GM19238 (cell line): Measurements from ENCODE around the gene TOR1B.
"Not testable (repeated sequence)": the region's sequence is repeated elsewhere in the genome, so short reads cannot be mapped to it uniquely, and the experiment has no call there.

Source experiments
- DNase-seq: peaks from one replicate; pipeline ENCODE4 v3.0.0; 2011; ENCODE audit warnings: low spot score; ENCODE audit not compliant: insufficient read length

Gene TOR1B, protein sequence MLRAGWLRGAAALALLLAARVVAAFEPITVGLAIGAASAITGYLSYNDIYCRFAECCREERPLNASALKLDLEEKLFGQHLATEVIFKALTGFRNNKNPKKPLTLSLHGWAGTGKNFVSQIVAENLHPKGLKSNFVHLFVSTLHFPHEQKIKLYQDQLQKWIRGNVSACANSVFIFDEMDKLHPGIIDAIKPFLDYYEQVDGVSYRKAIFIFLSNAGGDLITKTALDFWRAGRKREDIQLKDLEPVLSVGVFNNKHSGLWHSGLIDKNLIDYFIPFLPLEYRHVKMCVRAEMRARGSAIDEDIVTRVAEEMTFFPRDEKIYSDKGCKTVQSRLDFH

GRCh38 chr9:129802833-129803675 is at the start of gene TOR1B:
TSS of gene TOR1B (plus strand) at chr9:129803184. CDS start at chr9:129803213, 29 bp downstream.
- DNase-seq = peak; percentile 75

DNA sequence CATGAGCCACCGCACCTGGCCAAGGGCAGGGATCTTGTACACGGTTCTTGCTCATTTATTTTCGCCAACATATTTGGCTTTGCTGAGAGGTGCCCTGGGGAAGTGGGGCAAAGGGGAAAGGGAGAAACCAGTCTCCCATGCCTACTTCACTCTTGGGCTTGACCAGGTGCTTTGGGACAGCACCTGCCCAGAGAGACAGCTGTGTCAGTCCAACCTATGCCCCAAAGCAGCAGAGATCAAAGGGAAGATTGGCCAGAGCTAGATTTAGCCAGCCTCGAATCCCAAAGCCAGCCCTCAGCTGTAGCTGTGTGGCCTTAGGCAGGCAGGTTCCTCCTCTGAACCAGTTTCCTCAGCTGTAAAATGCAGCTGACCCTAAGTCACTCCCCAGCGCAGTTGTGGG is 47.8 kb upstream of the TOR1B start:
- DNase-seq = no peak

DNA sequence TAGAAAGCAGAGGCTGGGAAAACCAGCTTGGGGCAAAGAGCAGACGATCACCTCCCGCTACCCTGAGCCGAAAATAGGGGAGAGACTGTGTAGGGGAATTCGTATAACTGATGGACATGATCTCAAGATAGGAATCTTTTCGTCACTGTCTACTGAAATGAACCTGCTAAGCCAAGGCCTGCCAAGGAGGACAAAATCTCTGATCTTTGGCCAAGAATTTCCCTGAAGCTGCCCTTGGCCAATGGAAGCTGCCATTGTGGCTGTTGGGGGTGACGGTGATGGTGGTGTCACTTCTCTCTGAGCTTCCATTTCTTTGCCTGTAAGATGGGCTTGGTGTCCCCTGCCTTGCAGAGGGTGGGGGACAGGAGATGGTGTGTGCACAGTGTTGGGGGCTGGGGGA is 46.8 kb upstream of the TOR1B start:
- no peak for DNase-seq

- no peak for DNase-seq
Measured at GRCh38 chr9:129757045-129757444, 45.9 kb upstream of the TOR1B start.

DNA sequence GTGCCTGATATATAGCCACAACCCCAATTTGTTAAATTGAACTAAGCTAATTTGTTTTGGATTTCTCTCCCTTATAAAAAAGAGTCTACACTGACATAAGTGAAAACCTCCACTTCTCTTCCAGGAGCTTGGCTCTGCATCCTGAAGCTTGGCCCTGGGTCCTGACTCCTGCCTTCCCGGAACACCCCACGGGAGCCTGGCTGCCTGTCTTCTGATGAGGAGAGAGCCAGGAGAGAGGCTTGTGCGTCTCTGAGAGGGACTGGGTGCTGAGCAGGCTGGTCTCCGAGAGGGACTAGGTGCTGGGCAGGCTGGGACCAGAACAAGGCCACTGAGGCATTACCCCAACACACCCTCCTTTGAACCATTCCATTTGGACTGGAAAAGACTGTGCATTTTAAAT is 43.7 kb upstream of the TOR1B start:
- no peak for DNase-seq

- DNase-seq = no peak
Measured at GRCh38 chr9:129759804-129760502, 43.0 kb upstream of the TOR1B start.

GRCh38 chr9:129760784-129761183 is 42.2 kb upstream of the TOR1B start:
- DNase-seq = not testable (repeated sequence)

DNA sequence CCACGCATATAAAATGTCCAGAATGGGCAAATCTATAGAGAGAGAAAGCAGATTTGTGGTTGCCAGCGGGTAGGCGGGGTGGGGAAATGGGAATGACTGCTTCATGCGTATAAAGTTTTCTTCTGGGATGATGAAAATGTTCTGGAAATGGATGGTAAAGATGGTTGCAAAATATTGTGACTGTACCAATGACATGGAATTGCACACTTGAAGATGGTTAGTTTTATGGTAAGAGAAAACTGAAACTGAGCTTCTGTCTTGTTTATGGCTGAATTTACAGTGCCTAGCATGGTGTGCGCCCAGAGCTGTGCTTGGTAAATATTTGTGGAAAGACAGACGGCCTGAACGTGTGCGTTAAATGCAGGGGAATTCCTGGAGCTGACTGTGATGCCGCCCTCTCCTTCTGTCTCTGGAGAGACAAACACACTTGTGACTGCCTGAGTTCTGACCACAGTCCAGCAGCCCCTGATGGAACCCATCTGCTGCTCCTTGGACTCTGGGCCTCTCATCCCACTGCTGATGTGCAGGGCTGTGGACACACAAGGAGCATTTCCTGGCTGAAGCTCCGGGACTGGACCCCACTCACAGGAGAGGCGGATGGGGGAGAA is 41.6 kb upstream of the TOR1B start:
- DNase-seq = no peak

GRCh38 chr9:129761901-129762369 is 41.0 kb upstream of the TOR1B start:
- DNase-seq = no peak

DNA sequence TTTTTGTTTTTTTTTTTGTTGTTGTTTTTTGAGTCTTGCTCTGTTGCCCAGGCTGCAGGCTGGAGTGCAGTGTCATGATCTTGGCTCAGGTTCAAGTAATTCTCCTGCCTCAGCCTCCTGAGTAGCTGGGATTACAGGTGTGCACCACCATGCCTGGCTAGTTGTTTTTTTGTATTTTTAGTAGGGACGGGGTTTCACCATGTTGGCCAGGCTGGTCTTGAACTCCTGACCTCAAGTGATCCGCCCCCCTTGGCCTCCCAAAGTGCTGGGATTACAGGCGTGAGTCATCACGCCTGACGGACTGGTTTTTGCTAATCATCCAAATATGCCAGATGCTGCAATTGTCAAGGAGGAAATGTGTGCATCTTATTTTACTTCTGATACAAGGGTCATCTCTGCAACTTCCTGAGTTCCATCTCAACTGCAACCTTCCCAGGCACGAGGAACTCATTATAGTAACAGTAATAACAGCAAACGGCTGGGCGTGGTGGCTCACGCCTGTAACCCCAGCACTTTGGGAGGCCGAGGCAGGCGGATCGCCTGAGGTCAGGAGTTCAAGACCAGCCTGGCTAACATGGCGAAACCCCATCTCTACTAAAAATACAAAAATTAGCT is 40.5 kb upstream of the TOR1B start:
- not testable (repeated sequence) for DNase-seq

GRCh38 chr9:129762985-129763926 is 39.7 kb upstream of the TOR1B start:
- DNase-seq = no peak

DNA sequence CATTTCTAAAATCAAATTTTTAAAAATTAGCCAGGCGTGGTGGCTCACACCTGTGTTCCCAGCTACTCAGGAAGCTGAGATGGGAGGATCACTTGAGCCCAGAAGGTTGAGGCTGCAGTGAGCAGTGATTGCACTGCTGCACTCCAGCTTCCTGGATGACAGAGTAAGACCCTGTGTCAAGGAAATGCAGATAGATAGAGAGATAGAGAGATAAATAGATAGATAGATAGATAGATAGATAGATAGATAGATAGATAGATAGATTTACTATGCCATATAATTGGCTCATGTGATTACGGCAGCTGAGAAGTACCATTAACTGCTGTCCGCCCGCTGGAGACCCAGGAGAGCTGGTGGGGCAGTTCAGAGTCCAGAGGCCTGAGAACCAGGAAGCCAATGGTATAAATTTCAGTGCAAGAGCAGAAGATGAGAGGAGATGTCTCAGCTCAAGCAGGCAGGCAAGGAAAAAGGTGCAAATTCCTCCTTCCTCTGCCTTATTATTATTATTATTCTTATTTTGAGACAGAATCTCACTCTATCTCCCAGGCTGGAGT is 37.1 kb upstream of the TOR1B start:
- DNase-seq = no peak

DNA sequence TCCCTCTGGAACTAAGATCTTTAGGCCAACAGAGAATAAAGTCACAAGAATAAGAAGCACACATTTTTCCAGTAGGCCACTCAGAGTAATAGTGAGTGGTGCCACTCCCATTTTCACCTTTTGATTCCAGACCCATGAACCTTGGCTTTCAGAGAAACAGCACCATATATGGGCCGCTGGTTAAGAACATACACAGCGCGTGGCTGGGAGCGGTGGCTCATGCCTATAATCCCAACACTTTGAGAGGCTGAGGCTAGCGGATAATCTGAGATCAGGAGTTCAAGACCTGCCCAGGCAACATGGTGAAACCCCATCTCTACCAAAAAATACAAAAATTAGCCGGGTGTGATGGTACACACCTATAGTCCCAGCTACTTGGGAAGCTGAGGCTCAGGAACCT is 34.5 kb upstream of the TOR1B start:
- no peak for DNase-seq

GRCh38 chr9:129769669-129770068 is 33.3 kb upstream of the TOR1B start:
- DNase-seq = no peak

DNA sequence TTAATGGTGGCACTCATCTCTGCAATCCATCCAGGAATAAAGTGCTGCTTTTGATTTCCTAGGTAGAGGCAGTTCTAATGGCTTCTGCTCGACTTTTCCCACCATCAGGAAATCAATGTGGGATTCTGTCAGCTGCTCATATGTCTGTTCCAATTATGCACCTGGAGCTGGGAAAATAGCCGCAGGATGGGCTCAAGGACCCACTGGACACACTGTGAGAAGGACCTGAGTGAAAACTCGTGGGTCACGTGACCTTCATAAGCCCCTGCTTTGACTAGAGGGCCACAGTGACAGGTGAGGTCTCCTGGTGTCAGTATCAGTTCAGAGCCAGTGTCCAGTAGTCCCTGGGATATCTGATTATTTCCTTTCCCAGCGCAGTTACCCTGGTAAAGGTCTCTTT is 32.2 kb upstream of the TOR1B start:
- no peak for DNase-seq

DNA sequence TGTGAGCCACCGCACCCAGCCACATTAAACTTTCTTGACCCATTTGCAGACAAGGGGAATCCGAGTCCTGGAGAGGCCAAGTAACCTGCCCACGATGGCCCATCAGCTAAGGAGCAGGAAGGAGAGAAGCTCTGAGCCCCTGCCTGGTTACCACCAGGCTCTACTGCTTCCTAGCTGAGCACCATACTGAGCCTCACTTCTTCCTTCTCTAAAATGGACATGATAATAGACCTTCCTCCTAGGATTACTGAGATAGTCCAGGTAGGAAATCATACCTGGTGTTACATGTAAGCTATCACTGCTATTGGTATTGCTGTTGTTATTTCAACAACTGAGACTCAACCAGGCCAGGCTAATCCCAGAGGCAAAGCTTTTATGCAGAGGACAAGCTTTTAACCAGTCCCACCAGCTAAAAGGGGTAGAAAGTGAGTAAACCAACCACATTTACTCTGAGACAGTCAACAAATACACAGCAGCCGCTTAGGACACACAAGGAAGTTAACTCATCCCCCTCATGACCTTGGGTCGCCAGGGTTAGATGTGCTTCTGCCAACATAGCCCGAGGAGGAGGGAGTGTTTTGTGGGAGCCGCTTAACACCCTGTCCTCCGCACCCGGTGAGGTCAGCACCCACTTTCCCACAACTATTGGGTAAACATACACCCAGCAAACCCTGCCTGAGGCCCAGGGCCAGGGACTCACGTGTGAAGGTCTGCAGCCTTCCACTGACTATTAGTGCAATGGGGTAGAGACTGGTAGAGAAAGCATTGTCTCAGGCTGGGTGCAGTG is 29.5 kb upstream of the TOR1B start:
- DNase-seq = no peak

- no peak for DNase-seq
Measured at GRCh38 chr9:129774791-129775447, 28.1 kb upstream of the TOR1B start.

- DNase-seq = no peak
Measured at GRCh38 chr9:129775448-129775798, 27.6 kb upstream of the TOR1B start.
